Measurements from ENCODE around the gene EDRF1. TPM values are rescaled to one million over a fixed set of nuclear protein-coding genes. Genes with fewer than 3 reads are reported as not detected.

The EDRF1 gene
- total and polyA plus RNA-seq, 2 of the 13 experiments (the other 11 are each of a cell fraction or from before 2014, with no cell fraction given), result 16.9 to 26.7 TPM

DNA sequence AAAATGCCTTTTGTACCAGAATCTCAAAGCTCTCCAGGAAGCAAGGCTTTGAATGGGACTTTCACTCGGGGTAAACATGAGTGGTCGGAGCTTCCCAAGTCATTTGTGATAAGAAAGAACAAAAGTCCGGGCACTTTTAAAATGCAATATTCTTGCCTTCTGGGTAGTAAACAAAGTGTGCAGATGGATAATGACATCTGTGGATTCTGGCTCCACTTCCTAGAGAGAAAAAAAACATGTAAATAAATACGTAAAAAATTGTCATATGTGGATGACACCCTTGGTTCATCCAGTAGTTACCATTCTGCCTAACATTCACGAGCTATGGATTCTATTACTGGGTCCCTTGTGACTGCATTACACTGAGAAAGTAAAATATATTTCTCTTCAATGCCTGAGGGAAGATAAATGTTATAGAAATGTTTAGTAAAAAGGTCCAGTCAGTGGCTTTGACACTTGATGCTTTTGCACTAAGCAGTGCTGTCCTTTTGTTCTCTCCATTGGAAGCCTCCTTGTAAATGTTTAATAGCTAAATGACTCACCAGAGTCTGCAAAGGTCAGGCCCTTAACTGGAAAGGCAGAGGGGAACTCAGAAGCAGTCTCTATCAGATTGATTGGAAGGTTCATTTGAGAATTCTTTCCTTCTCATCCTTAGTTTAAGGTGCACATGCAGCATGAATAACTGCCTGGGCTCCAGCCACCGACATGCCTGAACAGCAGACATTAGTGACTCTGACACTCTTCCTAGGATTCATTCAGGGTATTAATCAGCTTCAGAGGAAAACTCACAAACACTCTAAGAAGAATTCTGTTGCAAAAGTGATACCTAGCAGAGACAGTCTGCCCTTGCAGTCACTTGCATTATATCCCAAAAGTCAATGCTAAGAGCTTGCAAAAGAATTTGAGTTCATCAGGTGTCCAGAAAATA, 11.7 kb upstream of the EDRF1 start:
- in situ Hi-C loops (cut with HindIII; ENCODE audit: extremely low pct_ligation_motif_present, low pct_unique_long_range_greater_than_20kb), result no loop called here
- Histone ChIP-seq H3K4me3 (replicated peaks in 1 of 3; ENCODE audit: insufficient read depth in 1 of 3, low read depth in 2 of 3, low read length in 3 of 3) (no peak overlapping the region), H3K79me2 (ENCODE audit: insufficient read depth, low read length) (no peaks in the 10 kb centered on the region), H3K27me3 (ENCODE audit: control insufficient read depth in 1 of 2, insufficient read depth in 2 of 2, low read length in 2 of 2) (no peaks in the 10 kb centered on the region), H4K20me1 (ENCODE audit: insufficient read depth, low read length) (no peaks in the 10 kb centered on the region), H3K9ac (ENCODE audit: insufficient read depth, low read depth, low read length) (no peak overlapping the region), H3K4me2 (ENCODE audit: low read depth, low read length) (peak overlapping the region; percentile 51), H3K36me3 (replicated peaks in 1 of 2; ENCODE audit: control insufficient read depth in 1 of 2, insufficient read depth in 2 of 2, low read length in 2 of 2) (no peaks in the 10 kb centered on the region), H3K27ac (ENCODE audit: extremely low read length, insufficient read depth, low read length) (no peak overlapping the region), H3K4me1 (ENCODE audit: insufficient read depth, low read length) (peaks cover 34% of the 10 kb centered on the region), H3K9me3 (ENCODE audit: low read length) (no peaks in the 10 kb centered on the region), H2AFZ (ENCODE audit: low read length) (no peak overlapping the region)
- CTCF ChIA-PET (ENCODE audit: low intra/inter-chr PET ratio, low total read pairs), result no interaction called here
- no peak for FAIRE-seq
- POLR2A ChIA-PET, result interaction anchor here (1.8 to 2.6 kb wide), 2 partner anchors 11 to 12 kb away, joined by 3 to 11 read pairs; partner anchors contain the start of gene EDRF1
- BruUV-seq (replicated peaks), result no TSS peak
- peak; percentile 94 for ATAC-seq
- WGBS (ENCODE audit: low lambda C conversion rate), result 2% methylated on average over 6 of the region's 6 CpGs
- DNase-seq (ENCODE audit: low spot score), result peak; percentile 46
- intact Hi-C loops (cut with micrococcal nuclease; ENCODE audit: unreplicated experiment), result no loop called here
- no peak for TF ChIP-seq FOXA1 (IDR thresholded peaks at IDR 0.05)
- TF ChIP-seq FOXA1 (CRISPR knock-in tag; IDR thresholded peaks at IDR 0.05), result no peak
- TF ChIP-seq FOSL2 (CRISPR knock-in tag; IDR thresholded peaks at IDR 0.05), result peak; percentile 80
- TF ChIP-seq ARID5B (CRISPR knock-in tag; IDR thresholded peaks at IDR 0.05), result 0 out of 2 replicates have a peak, but pooled peaks have one; percentile 15
- TF ChIP-seq NR2F6 (IDR thresholded peaks at IDR 0.05), result peak; percentile 63; the same call in 1 of the 2 replicates
- peak; percentile 56; the same call in 1 of the 2 replicates for TF ChIP-seq NR2F6 (CRISPR knock-in tag; IDR thresholded peaks at IDR 0.05)
- no peak for TF ChIP-seq ZNF530 (CRISPR knock-in tag; IDR thresholded peaks at IDR 0.05; ENCODE audit: low read depth)
- TF ChIP-seq CEBPB (IDR thresholded peaks at IDR 0.05; ENCODE audit: borderline replicate concordance, low read depth, low read length), result no peak
- TF ChIP-seq SOX5 (CRISPR knock-in tag; IDR thresholded peaks at IDR 0.05; ENCODE audit: borderline replicate concordance), result peak; percentile 52; the same call in 1 of the 2 replicates
- TF ChIP-seq RARA (CRISPR knock-in tag; IDR thresholded peaks at IDR 0.05), result peak; percentile 30; the same call in 1 of the 2 replicates
- TF ChIP-seq ZNF737 (CRISPR knock-in tag; IDR thresholded peaks at IDR 0.05; ENCODE audit: borderline replicate concordance), result no peak
- TF ChIP-seq SETDB1 (CRISPR knock-in tag; IDR thresholded peaks at IDR 0.05; ENCODE audit: borderline replicate concordance), result no peak
- TF ChIP-seq NR2F1 (CRISPR knock-in tag; IDR thresholded peaks at IDR 0.05), result peak; percentile 73 to 78
- 0 out of 2 replicates have a peak, but pooled peaks have one; percentile 20 for TF ChIP-seq SAP130 (CRISPR knock-in tag; IDR thresholded peaks at IDR 0.05; ENCODE audit: low read depth)
- TF ChIP-seq, protein P1, sequence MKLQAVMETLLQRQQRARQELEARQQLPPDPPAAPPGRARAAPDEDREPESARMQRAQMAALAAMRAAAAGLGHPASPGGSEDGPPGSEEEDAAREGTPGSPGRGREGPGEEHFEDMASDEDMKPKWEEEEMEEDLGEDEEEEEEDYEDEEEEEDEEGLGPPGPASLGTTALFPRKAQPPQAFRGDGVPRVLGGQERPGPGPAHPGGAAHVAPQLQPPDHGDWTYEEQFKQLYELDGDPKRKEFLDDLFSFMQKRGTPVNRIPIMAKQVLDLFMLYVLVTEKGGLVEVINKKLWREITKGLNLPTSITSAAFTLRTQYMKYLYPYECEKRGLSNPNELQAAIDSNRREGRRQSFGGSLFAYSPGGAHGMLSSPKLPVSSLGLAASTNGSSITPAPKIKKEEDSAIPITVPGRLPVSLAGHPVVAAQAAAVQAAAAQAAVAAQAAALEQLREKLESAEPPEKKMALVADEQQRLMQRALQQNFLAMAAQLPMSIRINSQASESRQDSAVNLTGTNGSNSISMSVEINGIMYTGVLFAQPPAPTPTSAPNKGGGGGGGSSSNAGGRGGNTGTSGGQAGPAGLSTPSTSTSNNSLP (IDR thresholded peaks at IDR 0.05; ENCODE audit: low read depth, low read length), result peak; percentile 15; the same call in 1 of the 2 replicates
- no peak for TF ChIP-seq ZNF709 (CRISPR knock-in tag; IDR thresholded peaks at IDR 0.05)
- TF ChIP-seq, protein P2, sequence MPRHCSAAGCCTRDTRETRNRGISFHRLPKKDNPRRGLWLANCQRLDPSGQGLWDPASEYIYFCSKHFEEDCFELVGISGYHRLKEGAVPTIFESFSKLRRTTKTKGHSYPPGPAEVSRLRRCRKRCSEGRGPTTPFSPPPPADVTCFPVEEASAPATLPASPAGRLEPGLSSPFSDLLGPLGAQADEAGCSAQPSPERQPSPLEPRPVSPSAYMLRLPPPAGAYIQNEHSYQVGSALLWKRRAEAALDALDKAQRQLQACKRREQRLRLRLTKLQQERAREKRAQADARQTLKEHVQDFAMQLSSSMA (CRISPR knock-in tag; IDR thresholded peaks at IDR 0.05), result no peak
- peak; percentile 27; the same call in 1 of the 2 replicates for TF ChIP-seq FOSL1 (CRISPR knock-in tag; IDR thresholded peaks at IDR 0.05; ENCODE audit: borderline replicate concordance)

All from HepG2 (cell line).